Measurements from ENCODE around the gene EEF1G.

- TF ChIP-seq TAF1 (IDR thresholded peaks at IDR 0.05; ENCODE audit: low read depth): no peak
- TF ChIP-seq ZBTB7A (IDR thresholded peaks at IDR 0.05; ENCODE audit: low read depth): no peak
- no peak for TF ChIP-seq MAX (IDR thresholded peaks at IDR 0.05)
- TF ChIP-seq RAD21 (IDR thresholded peaks at IDR 0.05; ENCODE audit: low read depth): no peak
- no peak for TF ChIP-seq EP300 (IDR thresholded peaks at IDR 0.05; ENCODE audit: borderline replicate concordance)
- no peak for TF ChIP-seq YY1 (IDR thresholded peaks at IDR 0.05; ENCODE audit: low read depth)
- TF ChIP-seq FOXM1 (IDR thresholded peaks at IDR 0.05; ENCODE audit: borderline replicate concordance, low read depth): no peak
Measured at GRCh38 chr11:62613291-62613778, 39.6 kb upstream of the EEF1G start.

Data from Ishikawa (cell line).